Tibial artery (tissue), 4 donors: ENCODE data around the gene TACO1.

Experiments
- DNase-seq, 2 donors: peaks; one replicate each; pipeline ENCODE4 v3.0.0-alpha.2; 2019
- H3K27ac ChIP-seq, 2 donors: fragments of 200-600 bp; sonication (generic) in 1 of 2; 1 replicate in 1 of 2; 2 replicates in 1 of 2; pipeline ENCODE4 v1.5.1; 2018 to 2019; ENCODE audit warnings: mild to moderate bottlenecking in 1 of 2
- H3K27me3 ChIP-seq, 2 donors: fragments of 200-600 bp; sonication (generic) in 1 of 2; one replicate each; pipeline versions ENCODE4 v1.5.1 to v1.6.0; 2016 to 2019
- H3K36me3 ChIP-seq, 3 donors: fragments of 200-600 bp; sonication (generic) in 2 of 3; one replicate each; pipeline ENCODE4 v1.5.1; 2016 to 2019; ENCODE audit warnings: mild to moderate bottlenecking in 2 of 3
- H3K4me1 ChIP-seq, 4 donors: fragments of 200-600 bp; sonication (generic) in 2 of 4; 1 replicate in 3 of 4; 2 replicates in 1 of 4; pipeline ENCODE4 v1.5.1; 2016 to 2019
- H3K4me3 ChIP-seq, 2 donors: fragments of 200-600 bp; sonication (generic) in 1 of 2; 1 replicate in 1 of 2; 2 replicates in 1 of 2; pipeline ENCODE4 v1.5.1; 2018 to 2019; ENCODE audit warnings: mild to moderate bottlenecking in 2 of 2
- H3K9me3 ChIP-seq, 3 donors: fragments of 200-600 bp; sonication (generic) in 1 of 3; one replicate each; pipeline ENCODE4 v1.5.1; 2016 to 2019
- intact Hi-C: fragments of 100-400 bp; cut with DNase I; formaldehyde crosslinking; loops from one replicate; pipeline ENCODE4 v1.15.0; 2023; ENCODE audit warnings: low total_unique reads
- TF ChIP-seq, protein P1 (sequence below), 2 experiments: fragments of 200-600 bp in 1 of 2; fragments of 450-650 bp in 1 of 2; IDR thresholded peaks; one replicate each; pipeline ENCODE4 v1.5.1; 2017 to 2019; ENCODE audit warnings: antibody characterized with exemption in 2 of 2, mild to moderate bottlenecking in 1 of 2, moderate library complexity in 1 of 2

Gene TACO1

GRCh38 chr17:63588797-63589196 lies 11.9 kb upstream of the TACO1 start:
- peaks cover 59 to 98% (median 82%) of the 10 kb centered on the region in 3 donors for H3K36me3 ChIP-seq
- H3K4me3 ChIP-seq = no peak overlapping the region
- H3K27ac ChIP-seq = no peak overlapping the region
- H3K27me3 ChIP-seq = no peaks in the 10 kb centered on the region
- TF ChIP-seq, protein P1, sequence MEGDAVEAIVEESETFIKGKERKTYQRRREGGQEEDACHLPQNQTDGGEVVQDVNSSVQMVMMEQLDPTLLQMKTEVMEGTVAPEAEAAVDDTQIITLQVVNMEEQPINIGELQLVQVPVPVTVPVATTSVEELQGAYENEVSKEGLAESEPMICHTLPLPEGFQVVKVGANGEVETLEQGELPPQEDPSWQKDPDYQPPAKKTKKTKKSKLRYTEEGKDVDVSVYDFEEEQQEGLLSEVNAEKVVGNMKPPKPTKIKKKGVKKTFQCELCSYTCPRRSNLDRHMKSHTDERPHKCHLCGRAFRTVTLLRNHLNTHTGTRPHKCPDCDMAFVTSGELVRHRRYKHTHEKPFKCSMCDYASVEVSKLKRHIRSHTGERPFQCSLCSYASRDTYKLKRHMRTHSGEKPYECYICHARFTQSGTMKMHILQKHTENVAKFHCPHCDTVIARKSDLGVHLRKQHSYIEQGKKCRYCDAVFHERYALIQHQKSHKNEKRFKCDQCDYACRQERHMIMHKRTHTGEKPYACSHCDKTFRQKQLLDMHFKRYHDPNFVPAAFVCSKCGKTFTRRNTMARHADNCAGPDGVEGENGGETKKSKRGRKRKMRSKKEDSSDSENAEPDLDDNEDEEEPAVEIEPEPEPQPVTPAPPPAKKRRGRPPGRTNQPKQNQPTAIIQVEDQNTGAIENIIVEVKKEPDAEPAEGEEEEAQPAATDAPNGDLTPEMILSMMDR (IDR thresholded peaks at IDR 0.05) = no peak
- H3K4me1 ChIP-seq = no peaks in the 10 kb centered on the region
- no peak for DNase-seq
- intact Hi-C loops = no loop called here
- H3K9me3 ChIP-seq = no peaks in the 10 kb centered on the region

- no peaks in the 10 kb centered on the region for H3K9me3 ChIP-seq
- H3K27ac ChIP-seq = no peak overlapping the region
- intact Hi-C loops = no loop called here
- peaks cover 51 to 91% (median 75%) of the 10 kb centered on the region in 3 donors for H3K36me3 ChIP-seq
- TF ChIP-seq, protein P1 (IDR thresholded peaks at IDR 0.05) = no peak
- H3K27me3 ChIP-seq = no peaks in the 10 kb centered on the region
- no peak overlapping the region for H3K4me3 ChIP-seq
- H3K4me1 ChIP-seq = no peaks in the 10 kb centered on the region
- no peak for DNase-seq
Observed at GRCh38 chr17:63589646-63590045, 11.0 kb upstream of the TACO1 start.

DNA sequence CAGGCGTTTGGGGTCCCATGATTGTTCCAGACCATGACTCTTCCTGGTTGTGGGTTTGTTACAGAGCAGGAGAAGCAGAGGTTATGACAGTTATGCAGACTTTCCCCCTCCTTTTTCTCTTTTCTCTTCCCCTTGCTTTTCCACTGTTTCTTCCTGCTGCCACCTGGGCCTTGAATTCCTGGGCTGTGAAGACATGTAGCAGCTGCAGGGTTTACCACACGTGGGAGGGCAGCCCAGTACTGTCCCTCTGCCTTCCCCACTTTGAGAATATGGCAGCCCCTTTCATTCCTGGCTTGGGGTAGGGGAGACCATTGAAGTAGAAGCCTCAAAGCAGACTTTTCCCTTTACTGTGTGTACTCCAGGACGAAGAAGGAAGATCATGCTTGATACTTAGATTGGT lies 7.9 kb upstream of the TACO1 start:
- Histone ChIP-seq H3K27ac (no peak overlapping the region), H3K9me3 (no peaks in the 10 kb centered on the region), H3K27me3 (no peaks in the 10 kb centered on the region), H3K36me3 (peaks cover 33 to 60% (median 55%) of the 10 kb centered on the region in 3 donors), H3K4me1 (no peaks in the 10 kb centered on the region), H3K4me3 (no peak overlapping the region)
- intact Hi-C loops = no loop called here
- no peak for DNase-seq
- TF ChIP-seq, protein P1 (IDR thresholded peaks at IDR 0.05) = no peak

GRCh38 chr17:63595132-63595531 lies 5.6 kb upstream of the TACO1 start:
- H3K4me3 ChIP-seq = no peak overlapping the region
- H3K27me3 ChIP-seq = no peaks in the 10 kb centered on the region
- no peak for DNase-seq
- H3K27ac ChIP-seq = no peak overlapping the region
- no peaks in the 10 kb centered on the region for H3K9me3 ChIP-seq
- H3K36me3 ChIP-seq = peaks cover 16 to 37% (median 34%) of the 10 kb centered on the region in 3 donors
- peaks cover 0 to 4% (median 2%) of the 10 kb centered on the region in 4 donors for H3K4me1 ChIP-seq
- intact Hi-C loops = no loop called here
- TF ChIP-seq, protein P1 (IDR thresholded peaks at IDR 0.05) = no peak

DNA sequence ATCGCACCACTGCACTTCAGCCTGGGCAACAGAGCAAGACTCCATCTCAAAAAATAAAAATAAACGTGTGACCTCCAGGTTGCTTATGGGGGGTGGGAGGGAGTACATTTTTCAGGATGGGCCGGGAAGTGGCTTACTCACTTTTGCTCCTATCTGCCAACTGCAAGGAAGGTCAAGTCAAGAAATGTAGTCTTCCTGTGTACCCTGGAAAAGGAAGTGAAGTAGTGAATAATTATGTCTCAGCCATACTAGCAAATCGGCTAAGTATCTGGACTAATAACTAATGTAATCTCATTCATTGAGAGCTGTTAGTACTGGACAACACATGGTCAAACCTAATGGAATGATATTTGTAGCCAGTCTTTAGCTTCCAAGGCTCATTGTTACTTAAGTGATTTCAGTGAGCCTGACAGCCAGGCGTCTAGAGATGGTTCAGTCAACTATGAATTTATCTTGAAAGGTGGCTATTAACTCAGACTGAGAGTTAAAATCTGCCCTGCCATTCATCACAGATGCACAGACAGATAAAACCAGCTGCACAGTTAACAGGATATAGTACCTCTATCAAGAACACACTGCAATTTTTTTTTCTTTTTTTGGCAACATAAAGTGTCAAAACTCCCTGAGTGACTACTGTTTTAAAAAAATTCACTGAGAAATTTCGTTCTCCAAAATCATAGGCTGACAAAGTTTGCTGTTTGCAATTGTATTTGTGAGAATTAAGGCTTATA lies 3.7 kb upstream of the TACO1 start:
- H3K9me3 ChIP-seq = no peaks in the 10 kb centered on the region

More for the DNA sequence above, 3.7 kb upstream of the TACO1 start:
- no peak overlapping the region for H3K27ac ChIP-seq
- no peaks in the 10 kb centered on the region for H3K27me3 ChIP-seq
- no peak for DNase-seq
- TF ChIP-seq, protein P1 (IDR thresholded peaks at IDR 0.05) = no peak
- peaks cover 0 to 16% (median 7%) of the 10 kb centered on the region in 4 donors for H3K4me1 ChIP-seq
- peaks cover 0 to 18% (median 16%) of the 10 kb centered on the region in 3 donors for H3K36me3 ChIP-seq
- no peak overlapping the region for H3K4me3 ChIP-seq
- intact Hi-C loops = no loop called here
